Mucosa of descending colon (tissue), 3 donors: Measurements from ENCODE around the gene DSCAML1. TPM values are rescaled to one million over a fixed set of nuclear protein-coding genes. Genes with fewer than 3 reads are reported as not detected.

Source experiments
- ATAC-seq: fragments of 200-7000 bp; cut with Tn5 transposase; one replicate; pipeline ENCODE4 v1.9.1; 2020; ENCODE audit warnings: mild to moderate bottlenecking, moderate library complexity
- DNase-seq, 3 donors: peaks; one replicate each; pipeline ENCODE4 v3.0.0-alpha.2; 2020
- H3K36me3 ChIP-seq: fragments of 200-600 bp; one replicate; pipeline ENCODE4 v1.8.0; 2021; ENCODE audit warnings: low read depth, mild to moderate bottlenecking
- H3K4me1 ChIP-seq: fragments of 200-600 bp; one replicate; pipeline ENCODE4 v1.8.0; 2021; ENCODE audit warnings: low read depth, mild to moderate bottlenecking
- H3K4me3 ChIP-seq: fragments of 200-600 bp; one replicate; pipeline ENCODE4 v1.8.0; 2021; ENCODE audit warnings: mild to moderate bottlenecking
- H3K9me3 ChIP-seq: fragments of 200-600 bp; one replicate; pipeline ENCODE4 v1.8.0; 2021; ENCODE audit warnings: mild to moderate bottlenecking
- intact Hi-C, 2 donors: fragments of 100-400 bp; cut with DNase I in 1 of 2; cut with micrococcal nuclease in 1 of 2; formaldehyde crosslinking; loops; one replicate each; pipeline versions ENCODE4 v1.11.0 to v1.11.1; 2022; cut with DNase I, micrococcal nuclease
- total RNA-seq, 3 donors: library from RNA; stranded (reverse); fragmentation: NEBNext Ultra II Directional in 2 of 3; extraction: Animal tissue kit (Norgen Biotek cat#: 25700) in 2 of 3; gene quantifications; one replicate each; pipeline versions ENCODE4 v1.2.1 to v1.2.4, GENCODE V29; 2021 to 2023
- TF ChIP-seq, protein P1 (sequence below): fragments of 200-600 bp; IDR thresholded peaks from one replicate; pipeline ENCODE4 v1.8.0; 2022; ENCODE audit warnings: antibody characterized with exemption, mild to moderate bottlenecking
- donor health status: DM: no; HTN: no; CAD: no; lungs with moderate emphysema.
- donor health status: DM: no; HTN: no; CAD: no.
- donor health status: DM: no; HTN: yes; CAD: no.

Gene DSCAML1
- total RNA-seq, 3 donors from 2014 or later = 5.0 to 5.5 (median 5.3) TPM

DNA sequence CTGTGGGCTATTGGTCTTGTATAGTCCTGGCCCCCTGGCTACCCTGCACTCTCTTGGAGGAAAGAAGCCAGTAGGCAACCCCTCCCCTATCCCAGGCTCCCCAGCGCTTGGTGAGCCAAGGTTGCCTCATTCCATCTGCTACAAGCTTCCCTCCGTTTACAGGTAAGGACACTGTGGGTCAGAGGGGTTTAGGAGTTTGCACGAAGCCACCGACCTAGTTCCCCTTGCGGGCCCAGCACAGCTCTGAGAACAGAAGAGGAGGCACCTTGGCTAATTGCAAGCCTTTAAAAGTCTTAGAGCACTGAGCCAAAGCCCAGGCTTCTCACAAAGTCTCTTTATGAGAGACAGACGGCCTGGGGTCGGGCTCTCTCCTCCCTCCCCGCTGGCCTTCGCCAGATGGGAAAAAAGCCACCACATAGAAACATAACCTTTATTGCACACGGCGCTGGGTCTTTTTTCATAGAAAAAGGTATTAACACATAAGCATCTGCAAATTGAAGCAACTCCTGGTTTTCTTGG, 369.6 kb downstream of the DSCAML1 start:
- no peaks in the 10 kb centered on the region for H3K9me3 ChIP-seq
- TF ChIP-seq, protein P1, sequence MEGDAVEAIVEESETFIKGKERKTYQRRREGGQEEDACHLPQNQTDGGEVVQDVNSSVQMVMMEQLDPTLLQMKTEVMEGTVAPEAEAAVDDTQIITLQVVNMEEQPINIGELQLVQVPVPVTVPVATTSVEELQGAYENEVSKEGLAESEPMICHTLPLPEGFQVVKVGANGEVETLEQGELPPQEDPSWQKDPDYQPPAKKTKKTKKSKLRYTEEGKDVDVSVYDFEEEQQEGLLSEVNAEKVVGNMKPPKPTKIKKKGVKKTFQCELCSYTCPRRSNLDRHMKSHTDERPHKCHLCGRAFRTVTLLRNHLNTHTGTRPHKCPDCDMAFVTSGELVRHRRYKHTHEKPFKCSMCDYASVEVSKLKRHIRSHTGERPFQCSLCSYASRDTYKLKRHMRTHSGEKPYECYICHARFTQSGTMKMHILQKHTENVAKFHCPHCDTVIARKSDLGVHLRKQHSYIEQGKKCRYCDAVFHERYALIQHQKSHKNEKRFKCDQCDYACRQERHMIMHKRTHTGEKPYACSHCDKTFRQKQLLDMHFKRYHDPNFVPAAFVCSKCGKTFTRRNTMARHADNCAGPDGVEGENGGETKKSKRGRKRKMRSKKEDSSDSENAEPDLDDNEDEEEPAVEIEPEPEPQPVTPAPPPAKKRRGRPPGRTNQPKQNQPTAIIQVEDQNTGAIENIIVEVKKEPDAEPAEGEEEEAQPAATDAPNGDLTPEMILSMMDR = no peak
- DNase-seq (no peak), ATAC-seq (no peak)
- intact Hi-C loops = loop anchor here (5.0 kb wide), 2 partner anchors 380 to 390 kb away; no protein-coding TSS in a partner anchor
- H3K4me3 ChIP-seq = no peak overlapping the region
- H3K36me3 ChIP-seq = no peaks in the 10 kb centered on the region
- H3K4me1 ChIP-seq = no peaks in the 10 kb centered on the region

DNA sequence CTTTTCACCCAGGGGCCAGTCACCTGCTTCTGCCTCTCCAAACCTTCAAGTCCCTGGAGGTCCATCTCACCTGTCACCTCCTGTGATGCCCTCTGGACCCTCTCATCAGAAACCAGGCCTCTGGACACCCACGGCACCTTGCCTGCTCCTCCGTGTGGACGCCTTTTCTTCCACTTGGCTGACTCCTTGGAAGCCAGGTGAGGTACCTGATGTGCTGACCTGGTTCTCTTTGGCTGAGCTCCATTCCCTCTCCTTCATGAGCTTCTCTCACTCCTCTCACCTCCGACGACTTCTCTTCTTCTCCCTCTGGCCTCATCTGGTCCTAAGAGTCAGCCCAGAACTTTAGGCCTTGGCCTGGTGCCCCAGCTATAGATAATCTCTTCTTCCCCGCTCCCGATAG, 370.1 kb downstream of the DSCAML1 start:
- intact Hi-C loops = loop anchor here (5.0 kb wide), 2 partner anchors 380 to 390 kb away; no protein-coding TSS in a partner anchor
- Histone ChIP-seq H3K9me3 (no peaks in the 10 kb centered on the region), H3K36me3 (no peaks in the 10 kb centered on the region), H3K4me1 (no peaks in the 10 kb centered on the region), H3K4me3 (no peak overlapping the region)
- DNase-seq (no peak), ATAC-seq (no peak)
- TF ChIP-seq, protein P1 = no peak

DNA sequence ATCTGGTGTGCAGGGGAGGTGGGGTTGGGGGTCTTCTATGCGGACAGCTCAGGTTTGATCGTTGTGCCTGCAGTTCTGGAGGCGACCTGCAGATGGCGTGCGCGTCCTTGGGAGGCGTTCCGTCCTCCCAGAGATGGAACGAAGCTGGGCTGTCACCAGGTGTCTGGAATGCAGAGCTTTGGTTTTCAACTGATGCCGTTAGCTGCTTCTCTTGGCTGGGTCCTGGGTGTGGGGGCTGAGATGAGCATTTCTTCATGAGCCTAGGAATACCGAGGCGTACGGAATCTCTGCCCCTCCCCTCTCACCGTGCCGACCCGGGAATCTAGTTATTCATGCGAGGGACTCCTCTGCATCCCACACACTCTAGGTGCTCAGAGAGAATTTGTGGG, 370.7 kb downstream of the DSCAML1 start:
- intact Hi-C loops = loop anchor here (5.0 kb wide), 2 partner anchors 381 to 391 kb away; no protein-coding TSS in a partner anchor
- TF ChIP-seq, protein P1 = peak; percentile 93
- Histone ChIP-seq H3K9me3 (no peaks in the 10 kb centered on the region), H3K36me3 (no peaks in the 10 kb centered on the region), H3K4me1 (no peaks in the 10 kb centered on the region), H3K4me3 (no peak overlapping the region)
- ATAC-seq (peak; percentile 84), DNase-seq (peak in 2 of 3 donors; percentile 74 to 78)

DNA sequence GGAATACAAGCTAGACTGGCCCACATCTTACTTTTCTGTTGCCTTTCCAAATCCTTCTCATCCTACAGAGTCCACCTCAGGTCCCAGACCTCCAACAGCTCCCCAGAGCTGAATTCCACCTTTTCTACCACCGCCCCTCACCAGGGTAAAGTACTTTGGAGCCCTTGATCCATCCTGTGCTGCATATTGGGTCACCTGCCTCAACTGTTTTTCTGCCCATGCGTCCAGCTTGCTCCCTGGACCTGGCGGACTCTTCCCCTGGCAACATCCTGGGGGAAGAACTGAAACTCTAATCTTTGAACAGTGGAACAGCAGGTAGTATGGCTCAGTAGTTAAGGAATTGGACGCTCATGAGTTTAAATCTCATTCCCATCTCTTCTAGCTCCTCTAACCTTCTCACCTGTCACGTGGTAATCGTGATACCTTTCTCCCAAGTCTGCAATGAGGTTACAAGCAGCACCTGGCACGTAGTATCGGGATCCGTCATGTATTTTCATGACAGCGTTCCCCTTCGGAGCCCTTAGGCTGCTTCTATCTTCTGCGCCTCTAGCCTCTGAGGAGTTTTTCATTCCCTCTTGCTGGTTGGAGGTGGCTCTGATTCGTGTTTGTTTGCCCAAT, 371.2 kb downstream of the DSCAML1 start:
- Histone ChIP-seq H3K36me3 (no peaks in the 10 kb centered on the region), H3K4me1 (no peaks in the 10 kb centered on the region), H3K9me3 (no peaks in the 10 kb centered on the region), H3K4me3 (no peak overlapping the region)
- ATAC-seq (no peak), DNase-seq (no peak)
- intact Hi-C loops = loop anchor here (5.0 kb wide), 2 partner anchors 382 to 392 kb away; no protein-coding TSS in a partner anchor
- TF ChIP-seq, protein P1 = no peak

DNA sequence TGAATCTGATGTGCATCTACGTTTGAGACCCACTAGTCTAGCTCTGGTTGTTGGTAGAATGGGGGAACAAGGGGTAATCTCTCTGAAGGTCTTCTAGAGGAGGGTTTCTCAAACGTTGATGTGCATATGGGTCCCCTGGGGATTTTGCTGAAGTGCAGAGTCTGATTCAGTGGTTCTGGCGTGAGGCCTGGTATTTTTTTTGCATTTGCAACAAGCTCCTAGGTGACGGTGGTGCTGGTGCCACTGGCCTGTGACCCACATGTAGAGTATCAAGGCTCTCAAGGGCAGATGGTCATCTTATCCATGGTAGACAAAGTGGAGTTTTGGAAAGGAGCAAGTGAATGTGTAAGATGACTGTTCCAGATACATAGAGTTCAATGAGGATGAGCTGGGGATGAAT, 372.2 kb downstream of the DSCAML1 start:
- no peak overlapping the region for H3K4me3 ChIP-seq
- TF ChIP-seq, protein P1 = no peak
- H3K36me3 ChIP-seq = no peaks in the 10 kb centered on the region
- H3K4me1 ChIP-seq = no peaks in the 10 kb centered on the region
- ATAC-seq (no peak), DNase-seq (no peak)
- intact Hi-C loops = loop anchor here (5.0 kb wide), 2 partner anchors 383 to 393 kb away; no protein-coding TSS in a partner anchor
- no peaks in the 10 kb centered on the region for H3K9me3 ChIP-seq
